MCF 10A (cell line): Measurements from ENCODE around the gene UPF2. TPM values are rescaled to one million over a fixed set of nuclear protein-coding genes. Genes with fewer than 3 reads are reported as not detected.

Experiments
- BruUV-seq: library from RNA; stranded (reverse); fragments of 400-500 nt; replicated peaks from 2 replicates; lab custom pipeline; 2021; lab: Mats Ljungman, UMichigan
- CTCF ChIA-PET: fragments of 300-600 bp; sonication (Branson Sonifier 250); formaldehyde crosslinking; extraction: SDS; loops from one replicate; lab custom pipeline; 2021; ENCODE audit warnings: antibody characterized with exemption, inconsistent platforms; lab: Yijun Ruan, JAX
- POLR2A ChIA-PET: fragments of 300-600, 350-650 bp; sonication (Branson Sonifier 250); formaldehyde crosslinking; extraction: SDS; loops from one replicate; lab custom pipeline; 2020; ENCODE audit warnings: antibody characterized with exemption, inconsistent platforms; lab: Yijun Ruan, JAX
- DNase-seq: peaks from one replicate; pipeline ENCODE4 v3.0.0-alpha.2; 2018; ENCODE audit not compliant: unreplicated experiment
- H3K27ac Mint-ChIP-seq: one replicate; pipeline ENCODE4 v1.8.0; 2022; ENCODE audit warnings: mild to moderate bottlenecking, low read depth, mixed read lengths; ENCODE audit not compliant: unreplicated experiment
- H3K27me3 Mint-ChIP-seq: one replicate; pipeline ENCODE4 v1.8.0; 2022; ENCODE audit warnings: mixed read lengths; ENCODE audit not compliant: insufficient read depth, unreplicated experiment
- H3K36me3 Mint-ChIP-seq: one replicate; pipeline ENCODE4 v1.8.0; 2022; ENCODE audit warnings: mild to moderate bottlenecking, moderate library complexity, mixed read lengths; ENCODE audit not compliant: insufficient read depth, unreplicated experiment
- H3K4me1 Mint-ChIP-seq: one replicate; pipeline ENCODE4 v1.8.0; 2022; ENCODE audit warnings: mixed read lengths; ENCODE audit not compliant: insufficient read depth, unreplicated experiment
- H3K4me3 Mint-ChIP-seq: one replicate; pipeline ENCODE4 v1.8.0; 2022; ENCODE audit warnings: mild to moderate bottlenecking, moderate library complexity, mixed read lengths; ENCODE audit not compliant: unreplicated experiment
- H3K9me3 Mint-ChIP-seq: one replicate; pipeline ENCODE4 v1.8.0; 2022; ENCODE audit warnings: mixed read lengths; ENCODE audit not compliant: unreplicated experiment
- intact Hi-C: fragments of 100-400 bp; cut with micrococcal nuclease; formaldehyde crosslinking; loops from 2 replicates; pipeline ENCODE4 v1.14.1; 2022
- total RNA-seq: library from RNA; stranded (reverse); gene quantifications from 2 replicates; pipeline ENCODE4 v1.2.3, GENCODE V29; 2022
- TF ChIP-seq, protein P1 (sequence below): fragments of 200-600 bp; IDR thresholded peaks from one replicate; pipeline ENCODE4 v1.8.0; 2022; ENCODE audit warnings: antibody characterized with exemption, mild to moderate bottlenecking; ENCODE audit not compliant: unreplicated experiment

The UPF2 gene
- total RNA-seq, 1 experiment from 2014 or later: 24.7 TPM

DNA sequence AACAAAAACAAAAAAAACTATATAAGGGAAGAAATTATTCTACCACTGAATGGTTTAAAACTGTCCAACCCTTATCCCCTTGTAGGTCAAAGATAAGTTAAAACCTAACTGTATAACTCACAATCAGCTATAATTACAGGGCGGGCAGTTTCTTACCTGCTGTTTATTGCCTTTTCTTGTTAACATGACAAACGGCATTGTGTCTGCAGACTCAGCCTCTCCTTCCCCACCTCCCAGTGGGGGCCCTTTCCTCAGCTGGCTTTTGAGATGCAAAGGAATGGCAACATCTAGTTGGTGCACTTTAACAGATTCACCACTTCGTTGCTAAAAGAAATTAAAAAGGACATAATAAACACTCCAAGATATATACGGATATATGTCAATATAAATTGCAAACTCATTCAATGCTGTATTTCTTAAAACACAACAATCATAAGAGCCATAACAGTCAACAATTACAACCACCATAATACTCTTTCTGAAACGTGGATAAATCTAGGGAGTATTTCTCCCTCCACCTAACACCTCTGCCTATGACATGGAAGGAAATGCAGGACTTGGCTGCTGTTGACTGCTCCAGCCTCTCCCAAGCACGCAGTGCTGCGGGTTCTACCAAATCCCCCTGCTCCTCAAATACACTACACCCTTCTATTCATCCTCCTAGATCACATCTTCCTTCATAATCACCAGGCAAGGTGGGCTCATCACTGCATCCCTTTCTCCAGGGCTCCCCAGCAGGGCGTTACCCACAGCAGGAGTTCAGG, 106.0 kb downstream of the UPF2 start:
- Mint-ChIP-seq H3K9me3 (no peaks in the 10 kb centered on the region), H3K4me3 (no peak overlapping the region), H3K4me1 (peaks cover 8% of the 10 kb centered on the region), H3K27ac (no peak overlapping the region), H3K36me3 (peaks cover 29% of the 10 kb centered on the region), H3K27me3 (no peaks in the 10 kb centered on the region)
- TF ChIP-seq, protein P1, sequence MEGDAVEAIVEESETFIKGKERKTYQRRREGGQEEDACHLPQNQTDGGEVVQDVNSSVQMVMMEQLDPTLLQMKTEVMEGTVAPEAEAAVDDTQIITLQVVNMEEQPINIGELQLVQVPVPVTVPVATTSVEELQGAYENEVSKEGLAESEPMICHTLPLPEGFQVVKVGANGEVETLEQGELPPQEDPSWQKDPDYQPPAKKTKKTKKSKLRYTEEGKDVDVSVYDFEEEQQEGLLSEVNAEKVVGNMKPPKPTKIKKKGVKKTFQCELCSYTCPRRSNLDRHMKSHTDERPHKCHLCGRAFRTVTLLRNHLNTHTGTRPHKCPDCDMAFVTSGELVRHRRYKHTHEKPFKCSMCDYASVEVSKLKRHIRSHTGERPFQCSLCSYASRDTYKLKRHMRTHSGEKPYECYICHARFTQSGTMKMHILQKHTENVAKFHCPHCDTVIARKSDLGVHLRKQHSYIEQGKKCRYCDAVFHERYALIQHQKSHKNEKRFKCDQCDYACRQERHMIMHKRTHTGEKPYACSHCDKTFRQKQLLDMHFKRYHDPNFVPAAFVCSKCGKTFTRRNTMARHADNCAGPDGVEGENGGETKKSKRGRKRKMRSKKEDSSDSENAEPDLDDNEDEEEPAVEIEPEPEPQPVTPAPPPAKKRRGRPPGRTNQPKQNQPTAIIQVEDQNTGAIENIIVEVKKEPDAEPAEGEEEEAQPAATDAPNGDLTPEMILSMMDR: no peak
- BruUV-seq: no TSS peak
- no peak for DNase-seq
- POLR2A ChIA-PET: no interaction called here
- intact Hi-C loops: no loop called here
- CTCF ChIA-PET: interaction anchor here (1.1 kb wide), 1 partner anchor 153 kb away, joined by 4 read pairs; no protein-coding TSS in a partner anchor

DNA sequence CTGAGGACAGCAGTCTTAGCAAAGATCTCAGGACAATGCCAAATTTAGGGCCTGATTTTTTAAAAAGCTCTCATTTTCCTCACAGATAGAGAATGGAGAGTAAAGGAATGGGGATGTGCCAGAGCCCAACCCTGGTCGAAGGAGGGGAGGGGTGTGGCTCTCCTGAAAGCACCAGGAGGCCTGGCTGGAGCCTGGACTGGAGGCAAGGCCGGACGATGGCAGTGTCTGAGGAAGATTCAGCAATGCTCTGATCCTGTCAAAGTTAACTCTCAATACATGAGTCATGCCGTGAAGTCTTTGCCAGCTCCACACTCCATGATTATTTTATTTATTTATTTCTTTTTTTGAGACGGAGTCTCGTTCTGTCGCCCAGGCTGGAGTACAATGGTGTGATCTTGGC, 108.3 kb downstream of the UPF2 start:
- CTCF ChIA-PET: interaction anchor here (0.6 to 0.7 kb wide), 3 partner anchors 52 to 151 kb away, joined by 3 to 4 read pairs (median 4); no protein-coding TSS in a partner anchor
- peak; percentile 76 for DNase-seq

DNA sequence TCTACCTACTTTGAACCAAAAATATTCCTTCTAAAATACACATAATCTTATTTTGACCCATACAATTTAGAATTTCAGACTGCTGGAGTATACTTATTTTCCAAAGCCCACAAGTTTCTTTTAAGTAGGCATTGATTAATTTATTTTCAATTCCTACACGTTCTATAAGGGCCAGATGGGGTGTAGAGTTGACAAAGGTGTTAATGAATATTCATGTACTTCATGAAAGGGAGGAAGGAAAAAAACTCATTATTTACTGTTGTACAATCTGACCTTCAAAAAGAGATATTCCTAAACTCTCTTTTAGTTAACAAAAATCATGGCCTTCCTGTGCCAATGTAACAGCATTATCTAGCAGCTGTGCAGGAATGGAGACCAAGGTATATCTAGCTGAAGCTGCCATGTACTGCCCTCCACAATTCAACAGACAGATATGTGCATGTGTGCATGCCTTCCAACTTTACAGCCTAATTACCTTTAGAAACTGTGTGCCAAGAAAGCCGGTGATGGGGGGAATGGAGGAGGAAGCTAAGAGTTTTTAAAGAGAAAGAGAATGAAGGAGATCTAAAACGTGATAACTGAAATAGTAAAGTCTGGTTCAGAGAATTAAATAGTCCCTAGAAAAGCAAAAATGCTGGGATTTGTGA, 108.9 kb downstream of the UPF2 start:
- Mint-ChIP-seq H3K4me3 (no peak overlapping the region), H3K36me3 (peaks cover 58% of the 10 kb centered on the region), H3K27me3 (no peaks in the 10 kb centered on the region), H3K27ac (no peak overlapping the region), H3K4me1 (peaks cover 8% of the 10 kb centered on the region), H3K9me3 (no peaks in the 10 kb centered on the region)
- TF ChIP-seq, protein P1: no peak
- POLR2A ChIA-PET: interaction anchor here (0.5 to 1.2 kb wide), 5 partner anchors 8 to 77 kb away, joined by 3 read pairs; no protein-coding TSS in a partner anchor
- intact Hi-C loops: no loop called here
- CTCF ChIA-PET: interaction anchor here (0.6 to 0.7 kb wide), 2 partner anchors 53 to 151 kb away, joined by 3 to 4 read pairs; no protein-coding TSS in a partner anchor
- BruUV-seq: no TSS peak
- DNase-seq: peak; percentile 3

More for the DNA sequence above, 108.3 kb downstream of the UPF2 start:
- H3K9me3 Mint-ChIP-seq: no peaks in the 10 kb centered on the region
- H3K4me3 Mint-ChIP-seq: no peak overlapping the region
- no TSS peak for BruUV-seq
- H3K36me3 Mint-ChIP-seq: peaks cover 52% of the 10 kb centered on the region
- POLR2A ChIA-PET: interaction anchor here (0.5 to 1.2 kb wide), 5 partner anchors 9 to 78 kb away, joined by 3 read pairs; no protein-coding TSS in a partner anchor
- H3K4me1 Mint-ChIP-seq: peaks cover 8% of the 10 kb centered on the region
- H3K27me3 Mint-ChIP-seq: no peaks in the 10 kb centered on the region
- intact Hi-C loops: no loop called here
- H3K27ac Mint-ChIP-seq: no peak overlapping the region
- TF ChIP-seq, protein P1: no peak

DNA sequence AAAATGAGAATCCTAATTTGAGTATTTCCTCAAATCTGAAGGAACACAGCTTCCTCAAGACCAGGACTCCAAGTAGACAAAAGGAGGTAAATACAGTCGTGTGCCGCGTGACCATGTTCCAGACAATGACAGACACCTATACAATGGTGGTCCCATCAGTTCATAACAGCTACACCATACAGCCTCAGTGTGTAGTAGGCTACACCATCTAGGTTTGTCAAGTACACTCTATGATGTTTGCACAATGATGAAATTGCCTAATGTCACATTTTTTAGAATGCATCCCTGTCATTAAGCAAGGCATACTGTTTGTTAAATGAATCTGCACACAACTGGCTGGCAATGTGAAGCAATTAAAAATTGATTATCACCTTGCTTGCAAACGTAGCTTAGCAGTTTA, 111.6 kb downstream of the UPF2 start:
- DNase-seq: no peak
- TF ChIP-seq, protein P1: no peak
- Mint-ChIP-seq H3K4me3 (no peak overlapping the region), H3K36me3 (peaks cover 65% of the 10 kb centered on the region), H3K4me1 (peaks cover 8% of the 10 kb centered on the region), H3K9me3 (no peaks in the 10 kb centered on the region), H3K27me3 (no peaks in the 10 kb centered on the region), H3K27ac (no peak overlapping the region)
- BruUV-seq: no TSS peak
- intact Hi-C loops: no loop called here
- CTCF ChIA-PET: interaction anchor here (0.6 to 1.3 kb wide), 4 partner anchors 30 to 416 kb away, joined by 3 to 4 read pairs (median 3); no protein-coding TSS in a partner anchor
- POLR2A ChIA-PET: interaction anchor here (1.4 kb wide), 1 partner anchor 13 kb away, joined by 3 read pairs; no protein-coding TSS in a partner anchor
